ENCODE data around the gene CARMIL1.

The CARMIL1 gene

GRCh38 chr6:25329161-25329817 lies 50.1 kb downstream of the CARMIL1 start:
- TF ChIP-seq GATA3 (IDR thresholded peaks at IDR 0.05; ENCODE audit: low read depth, low read length) = no peak
- TF ChIP-seq GATA2 (IDR thresholded peaks at IDR 0.05; ENCODE audit: low read depth, low read length) = no peak

- TF ChIP-seq GATA3 (IDR thresholded peaks at IDR 0.05; ENCODE audit: low read depth, low read length) = no peak
- TF ChIP-seq GATA2 (IDR thresholded peaks at IDR 0.05; ENCODE audit: low read depth, low read length) = no peak
Observed at GRCh38 chr6:25329982-25330381, 50.8 kb downstream of the CARMIL1 start.

GRCh38 chr6:25330796-25331685 lies 51.9 kb downstream of the CARMIL1 start:
- TF ChIP-seq GATA3 (IDR thresholded peaks at IDR 0.05; ENCODE audit: low read depth, low read length) (no peak), GATA2 (IDR thresholded peaks at IDR 0.05; ENCODE audit: low read depth, low read length) (no peak)

GRCh38 chr6:25332165-25332564 lies 53.0 kb downstream of the CARMIL1 start:
- TF ChIP-seq GATA3 (IDR thresholded peaks at IDR 0.05; ENCODE audit: low read depth, low read length) (no peak), GATA2 (IDR thresholded peaks at IDR 0.05; ENCODE audit: low read depth, low read length) (no peak)

GRCh38 chr6:25332655-25333071 lies 53.5 kb downstream of the CARMIL1 start:
- no peak for TF ChIP-seq GATA2 (IDR thresholded peaks at IDR 0.05; ENCODE audit: low read depth, low read length)
- no peak for TF ChIP-seq GATA3 (IDR thresholded peaks at IDR 0.05; ENCODE audit: low read depth, low read length)

- TF ChIP-seq GATA2 (IDR thresholded peaks at IDR 0.05; ENCODE audit: low read depth, low read length) (no peak), GATA3 (IDR thresholded peaks at IDR 0.05; ENCODE audit: low read depth, low read length) (no peak)
Observed at GRCh38 chr6:25333471-25333870, 54.3 kb downstream of the CARMIL1 start.

GRCh38 chr6:25334793-25335192 lies 55.6 kb downstream of the CARMIL1 start:
- no peak for TF ChIP-seq GATA3 (IDR thresholded peaks at IDR 0.05; ENCODE audit: low read depth, low read length)
- no peak for TF ChIP-seq GATA2 (IDR thresholded peaks at IDR 0.05; ENCODE audit: low read depth, low read length)

- TF ChIP-seq GATA2 (IDR thresholded peaks at IDR 0.05; ENCODE audit: low read depth, low read length) = no peak
- no peak for TF ChIP-seq GATA3 (IDR thresholded peaks at IDR 0.05; ENCODE audit: low read depth, low read length)
Observed at GRCh38 chr6:25336996-25337395, 57.8 kb downstream of the CARMIL1 start.

- TF ChIP-seq GATA2 (IDR thresholded peaks at IDR 0.05; ENCODE audit: low read depth, low read length) = no peak
Observed at GRCh38 chr6:25337431-25337830, 58.3 kb downstream of the CARMIL1 start.

GRCh38 chr6:25340431-25341202 lies 61.4 kb downstream of the CARMIL1 start:
- TF ChIP-seq GATA3 (IDR thresholded peaks at IDR 0.05; ENCODE audit: low read depth, low read length) (no peak), GATA2 (IDR thresholded peaks at IDR 0.05; ENCODE audit: low read depth, low read length) (no peak)

- TF ChIP-seq GATA3 (IDR thresholded peaks at IDR 0.05; ENCODE audit: low read depth, low read length) (no peak), GATA2 (IDR thresholded peaks at IDR 0.05; ENCODE audit: low read depth, low read length) (no peak)
Observed at GRCh38 chr6:25341203-25341552, 62.0 kb downstream of the CARMIL1 start.

GRCh38 chr6:25341923-25342619 lies 62.9 kb downstream of the CARMIL1 start:
- TF ChIP-seq GATA3 (IDR thresholded peaks at IDR 0.05; ENCODE audit: low read depth, low read length) (no peak), GATA2 (IDR thresholded peaks at IDR 0.05; ENCODE audit: low read depth, low read length) (no peak)

GRCh38 chr6:25342802-25343201 lies 63.6 kb downstream of the CARMIL1 start:
- TF ChIP-seq GATA3 (IDR thresholded peaks at IDR 0.05; ENCODE audit: low read depth, low read length) = no peak
- TF ChIP-seq GATA2 (IDR thresholded peaks at IDR 0.05; ENCODE audit: low read depth, low read length) = no peak

- TF ChIP-seq GATA3 (IDR thresholded peaks at IDR 0.05; ENCODE audit: low read depth, low read length) = no peak
Observed at GRCh38 chr6:25343984-25344383, 64.8 kb downstream of the CARMIL1 start.

All from SH-SY5Y (cell line).